HG02610 (cell line): Measurements from ENCODE around the gene FAM8A1.
"Not testable (repeated sequence)": the region's sequence is repeated elsewhere in the genome, so short reads cannot be mapped to it uniquely, and the experiment has no call there.

Source experiments
- ATAC-seq: cut with Tn5 transposase; IDR thresholded peaks from one replicate; pipeline ENCODE4 v1.9.1; 2021; ENCODE audit warnings: mild to moderate bottlenecking, moderate library complexity; ENCODE audit not compliant: unreplicated experiment

Gene FAM8A1, protein sequence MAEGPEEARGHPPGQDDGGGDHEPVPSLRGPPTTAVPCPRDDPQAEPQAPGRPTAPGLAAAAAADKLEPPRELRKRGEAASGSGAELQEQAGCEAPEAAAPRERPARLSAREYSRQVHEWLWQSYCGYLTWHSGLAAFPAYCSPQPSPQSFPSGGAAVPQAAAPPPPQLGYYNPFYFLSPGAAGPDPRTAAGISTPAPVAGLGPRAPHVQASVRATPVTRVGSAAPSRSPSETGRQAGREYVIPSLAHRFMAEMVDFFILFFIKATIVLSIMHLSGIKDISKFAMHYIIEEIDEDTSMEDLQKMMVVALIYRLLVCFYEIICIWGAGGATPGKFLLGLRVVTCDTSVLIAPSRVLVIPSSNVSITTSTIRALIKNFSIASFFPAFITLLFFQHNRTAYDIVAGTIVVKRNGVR

DNA sequence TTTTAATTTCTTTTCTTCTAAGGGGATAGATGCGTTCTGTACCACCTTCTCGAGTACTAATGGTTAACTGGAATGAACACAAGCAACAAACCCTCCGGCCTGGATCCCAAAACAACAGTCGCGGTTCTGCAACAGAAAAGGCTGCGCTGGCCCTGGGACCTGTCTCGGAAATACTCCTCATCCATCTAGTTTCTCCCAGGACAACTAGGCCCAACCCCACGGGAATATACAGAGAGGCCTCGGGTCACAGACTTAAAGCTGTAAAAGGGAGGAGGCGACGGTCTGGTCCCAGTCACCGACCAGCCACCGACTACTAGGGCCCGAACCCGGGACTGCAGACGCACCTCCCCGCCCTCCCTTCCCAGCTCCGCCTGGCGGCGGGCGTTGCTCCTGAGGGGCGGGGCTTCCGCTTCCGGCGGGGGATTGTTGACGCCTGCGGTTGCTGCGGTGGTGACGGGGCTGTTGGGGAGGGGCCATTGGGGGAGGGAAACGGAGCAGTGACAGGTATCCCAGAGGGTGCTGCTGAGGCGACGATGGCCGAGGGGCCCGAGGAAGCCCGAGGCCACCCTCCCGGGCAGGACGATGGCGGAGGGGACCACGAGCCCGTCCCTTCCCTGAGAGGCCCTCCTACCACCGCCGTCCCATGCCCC, at the start of gene FAM8A1:
Gene FAM8A1 (plus strand): TSS at position 426 of the 650 bp plus-strand sequence. CDS start 108 bp downstream, at position 534.
- peak; percentile 90 for ATAC-seq

DNA sequence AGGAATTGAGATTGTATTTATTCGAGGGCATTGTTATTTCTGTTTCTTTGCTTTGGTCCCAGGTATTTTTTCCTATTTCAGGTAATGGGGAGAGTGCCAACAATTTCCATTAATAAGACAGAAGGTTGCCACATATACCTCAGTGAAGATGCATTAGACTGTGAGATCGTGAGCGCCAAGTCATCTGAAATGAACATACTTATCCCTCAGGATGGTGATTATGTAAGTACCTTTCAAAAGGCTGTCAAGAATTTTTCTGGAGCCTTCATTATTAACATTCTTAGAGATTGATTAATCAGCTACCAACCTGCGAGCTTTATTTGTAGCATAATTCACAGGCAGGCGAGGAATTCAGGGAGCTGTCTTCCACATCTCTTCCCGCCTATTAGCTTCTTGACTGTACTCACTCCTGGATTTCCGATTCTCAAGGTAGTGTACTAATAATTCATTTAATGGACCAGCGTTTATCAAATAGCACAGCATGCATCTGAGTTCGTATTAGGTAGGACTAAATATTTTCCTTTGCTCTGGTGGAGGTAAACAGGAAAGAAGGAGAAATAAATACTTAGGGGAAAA, 48.6 kb upstream of the FAM8A1 start:
- no peak for ATAC-seq

DNA sequence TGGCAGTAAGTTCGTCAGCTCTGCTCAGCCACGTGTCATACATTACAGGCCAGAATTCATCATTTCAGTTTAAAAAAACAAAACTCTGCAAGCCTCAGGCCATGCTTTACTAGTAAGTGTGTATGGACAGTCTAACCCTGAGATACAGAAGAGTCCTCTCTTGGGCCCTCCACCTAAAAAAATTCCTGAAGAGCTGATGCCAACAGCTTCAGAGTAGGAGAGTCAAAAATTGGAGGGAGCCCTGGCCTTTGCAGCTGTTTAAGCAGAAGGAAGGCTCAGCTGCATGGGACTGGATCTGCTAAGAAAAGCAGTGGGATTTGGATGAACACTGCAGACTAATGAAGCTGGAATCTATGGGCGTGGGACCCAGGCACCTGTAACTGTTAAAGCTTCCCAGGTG, 47.2 kb upstream of the FAM8A1 start:
- ATAC-seq, result no peak

DNA sequence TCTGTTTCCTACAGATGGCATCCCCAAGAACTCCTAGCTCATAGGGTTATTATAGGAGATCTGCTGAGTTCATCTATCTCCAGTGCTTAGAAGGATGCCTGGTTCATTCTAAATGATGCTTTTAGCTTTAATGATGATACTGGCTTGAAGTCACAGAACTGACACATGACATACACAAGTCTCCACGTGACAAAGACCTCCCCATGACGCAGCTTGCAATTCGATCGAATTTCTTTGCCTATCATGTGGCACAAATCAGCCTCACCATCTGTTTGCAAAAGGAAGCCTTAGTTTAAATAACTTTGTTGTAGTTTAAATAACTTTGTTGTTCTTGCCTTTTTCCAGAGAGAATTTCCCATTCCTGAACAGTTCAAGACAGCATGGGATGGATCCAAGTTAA, 44.1 kb upstream of the FAM8A1 start:
- ATAC-seq, result no peak

DNA sequence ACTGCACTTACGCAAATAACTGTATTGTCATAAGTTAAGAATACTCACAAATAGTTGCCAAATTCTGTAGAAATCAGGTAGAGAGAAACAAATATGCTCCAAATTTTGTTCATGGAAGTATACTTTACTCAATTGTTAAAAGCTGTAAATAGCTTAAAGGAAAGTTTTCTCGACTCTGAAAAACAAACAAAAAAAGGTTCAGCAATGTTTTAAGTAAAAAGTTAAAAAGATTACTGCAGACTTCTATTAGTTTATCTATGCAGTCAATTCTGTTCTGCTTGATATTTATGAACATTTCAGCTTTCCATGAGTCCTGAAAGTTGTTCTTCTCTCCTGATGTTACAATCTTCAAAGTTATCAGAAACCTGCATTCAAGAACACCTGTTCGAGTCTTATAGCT, 37.5 kb upstream of the FAM8A1 start:
- ATAC-seq, result no peak

DNA sequence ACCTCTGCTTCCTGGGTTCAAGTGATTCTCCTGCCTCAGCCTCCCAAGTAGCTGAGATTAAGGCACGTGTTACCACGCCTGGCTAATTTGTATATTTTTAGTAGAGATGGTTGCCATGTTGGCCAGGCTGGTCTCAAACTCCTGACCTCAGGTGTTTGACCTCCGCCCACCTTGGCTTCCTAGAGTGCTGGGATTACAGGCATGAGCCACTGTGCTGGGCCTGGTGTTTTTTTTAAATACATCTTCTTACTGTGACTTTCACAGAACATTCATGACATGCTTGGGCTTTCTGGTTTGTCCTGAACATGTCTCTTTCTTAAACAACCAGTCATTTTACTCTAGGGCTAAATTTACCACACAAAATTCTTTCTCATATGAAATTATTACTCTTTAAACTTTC, 34.7 kb upstream of the FAM8A1 start:
- ATAC-seq, result no peak

DNA sequence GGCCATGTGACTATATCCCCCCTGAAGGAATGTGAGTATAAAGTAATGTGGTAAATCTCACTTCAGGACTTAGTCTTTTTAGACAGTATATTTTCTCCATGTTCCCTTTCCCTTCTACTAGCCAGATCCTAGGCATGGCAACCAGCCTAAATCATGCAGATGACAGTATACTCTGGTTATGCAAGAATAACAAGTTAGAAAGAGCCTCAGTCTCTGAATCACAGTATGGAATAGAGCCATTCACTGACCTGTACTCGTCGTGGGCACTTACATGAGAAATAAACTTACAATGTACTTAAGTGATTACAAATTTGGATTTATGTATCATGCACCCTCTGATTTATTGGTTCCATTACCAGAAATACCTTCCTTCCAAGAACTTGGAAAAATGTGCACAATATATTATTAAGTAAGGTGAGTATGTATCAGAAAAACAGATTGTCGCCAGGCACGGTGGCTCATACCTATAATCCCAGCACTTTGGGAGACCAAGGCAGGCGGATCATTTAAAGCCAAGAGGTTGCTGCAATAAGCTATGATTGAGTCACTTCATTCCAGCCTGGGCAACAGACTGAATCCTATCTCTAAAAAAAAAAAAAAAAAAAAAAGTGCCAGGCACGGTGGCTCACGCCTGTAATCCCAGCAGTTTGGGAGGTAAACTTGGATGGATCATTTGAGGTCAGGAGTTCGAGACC, 25.1 kb upstream of the FAM8A1 start:
- no peak for ATAC-seq

DNA sequence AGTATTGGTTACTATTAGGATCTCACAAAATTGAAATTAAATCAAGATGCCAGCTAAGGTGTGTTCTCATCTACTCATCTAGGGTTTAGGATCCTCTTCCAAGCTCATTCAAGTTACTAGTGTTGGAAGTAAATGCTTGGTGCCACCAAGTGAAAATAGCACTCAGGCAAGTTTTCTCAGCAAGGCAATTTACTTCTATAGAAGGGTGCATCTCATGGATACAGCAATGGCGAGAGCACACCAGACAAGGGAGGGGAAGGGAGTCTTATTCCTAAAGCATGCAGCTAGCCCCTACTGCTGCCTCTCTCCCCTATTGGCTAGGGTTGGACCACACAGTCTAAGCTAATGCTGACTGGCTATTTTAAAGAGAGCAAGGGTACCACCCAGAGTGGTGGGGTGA, 23.0 kb upstream of the FAM8A1 start:
- ATAC-seq, result no peak

DNA sequence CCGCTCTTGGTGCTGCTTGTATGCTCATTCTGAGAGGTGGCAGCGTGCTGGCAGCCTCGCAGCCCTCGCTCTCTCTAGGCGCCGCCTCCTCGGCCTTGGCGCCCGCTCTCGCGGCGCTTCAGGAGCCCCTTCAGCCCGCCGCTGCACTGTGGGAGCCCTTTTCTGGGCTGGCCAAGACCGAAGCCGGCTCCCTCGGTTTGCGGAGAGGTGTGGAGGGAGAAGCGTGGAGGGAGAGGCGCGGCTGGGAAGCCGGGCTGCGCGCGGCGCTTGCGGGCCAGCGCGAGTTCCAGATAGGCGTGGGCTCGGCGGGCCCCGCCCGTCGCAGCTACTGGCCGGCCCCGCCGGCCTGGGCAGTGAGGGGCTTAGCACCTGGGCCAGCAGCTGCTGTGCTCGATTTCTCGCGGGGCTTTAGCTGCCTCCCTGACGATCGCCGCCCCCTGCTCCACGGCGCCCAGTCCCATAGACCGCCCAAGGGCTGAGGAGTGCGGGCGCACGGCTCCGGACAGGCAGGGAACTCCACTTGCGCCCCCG, 19.5 kb upstream of the FAM8A1 start:
- ATAC-seq, result peak; percentile 81

DNA sequence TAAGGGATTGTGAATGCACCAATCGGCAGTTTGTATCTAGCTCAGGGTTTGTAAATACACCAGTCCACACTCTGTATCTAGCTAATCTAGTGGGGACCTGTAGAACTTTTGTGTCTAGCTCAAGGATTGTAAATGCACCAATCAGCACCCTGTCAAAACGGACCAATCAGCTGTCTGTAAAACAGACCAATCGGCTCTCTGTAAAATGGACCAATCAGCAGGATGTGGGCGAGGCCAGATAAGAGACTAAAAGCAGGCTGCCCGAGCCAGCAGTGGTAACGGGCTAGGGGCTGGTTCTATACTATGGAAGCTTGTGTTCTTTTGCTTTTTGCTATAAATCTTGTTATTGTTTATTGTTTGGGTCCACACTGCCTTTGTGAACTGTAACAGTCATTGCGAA, 18.8 kb upstream of the FAM8A1 start:
- not testable (repeated sequence) for ATAC-seq

DNA sequence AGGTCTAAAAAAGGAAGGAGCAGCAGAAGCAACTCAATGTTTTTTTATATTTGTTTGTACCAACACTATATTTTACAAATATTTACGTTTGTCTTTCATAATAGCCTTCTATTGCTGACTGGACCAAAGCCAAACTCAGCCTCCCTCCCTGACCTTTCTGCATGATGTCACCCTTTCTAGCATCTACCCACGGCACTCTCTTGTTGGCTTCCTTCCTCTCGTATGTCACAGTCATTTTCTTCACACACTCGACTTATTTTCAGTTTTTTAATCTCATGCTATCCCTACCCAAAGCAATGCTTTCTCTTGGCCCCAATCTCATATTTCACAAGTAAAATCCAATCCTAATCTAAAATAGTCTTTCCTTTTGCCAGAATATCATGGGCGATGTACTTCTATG, 16.3 kb upstream of the FAM8A1 start:
- ATAC-seq, result no peak

DNA sequence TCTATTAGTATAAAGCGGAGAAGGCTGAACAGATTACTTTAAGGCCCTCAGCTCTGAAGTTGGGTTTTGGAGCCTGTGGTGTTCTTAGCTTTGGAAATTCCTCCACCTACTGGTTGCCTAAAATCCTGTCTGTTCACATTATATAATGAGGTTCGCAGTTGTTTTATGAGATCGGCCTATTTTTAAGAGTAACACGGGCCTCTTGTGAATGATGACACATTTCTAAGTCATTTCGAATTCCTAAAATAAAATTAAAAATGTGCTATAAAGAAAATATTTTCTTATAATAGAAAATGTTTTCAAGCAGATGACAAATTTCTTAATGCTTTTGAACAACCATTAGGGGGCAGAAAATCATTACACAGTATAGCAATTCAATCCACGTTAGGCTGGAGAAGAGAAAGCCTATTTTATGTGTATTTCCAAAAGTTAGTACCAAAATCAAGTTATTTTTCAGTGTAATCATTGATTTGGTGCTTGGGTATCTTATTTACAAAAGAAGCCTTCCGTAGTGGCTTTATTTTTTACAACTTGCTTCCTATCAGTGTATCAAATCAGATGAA, 15.8 kb upstream of the FAM8A1 start:
- peak; percentile 42 for ATAC-seq

DNA sequence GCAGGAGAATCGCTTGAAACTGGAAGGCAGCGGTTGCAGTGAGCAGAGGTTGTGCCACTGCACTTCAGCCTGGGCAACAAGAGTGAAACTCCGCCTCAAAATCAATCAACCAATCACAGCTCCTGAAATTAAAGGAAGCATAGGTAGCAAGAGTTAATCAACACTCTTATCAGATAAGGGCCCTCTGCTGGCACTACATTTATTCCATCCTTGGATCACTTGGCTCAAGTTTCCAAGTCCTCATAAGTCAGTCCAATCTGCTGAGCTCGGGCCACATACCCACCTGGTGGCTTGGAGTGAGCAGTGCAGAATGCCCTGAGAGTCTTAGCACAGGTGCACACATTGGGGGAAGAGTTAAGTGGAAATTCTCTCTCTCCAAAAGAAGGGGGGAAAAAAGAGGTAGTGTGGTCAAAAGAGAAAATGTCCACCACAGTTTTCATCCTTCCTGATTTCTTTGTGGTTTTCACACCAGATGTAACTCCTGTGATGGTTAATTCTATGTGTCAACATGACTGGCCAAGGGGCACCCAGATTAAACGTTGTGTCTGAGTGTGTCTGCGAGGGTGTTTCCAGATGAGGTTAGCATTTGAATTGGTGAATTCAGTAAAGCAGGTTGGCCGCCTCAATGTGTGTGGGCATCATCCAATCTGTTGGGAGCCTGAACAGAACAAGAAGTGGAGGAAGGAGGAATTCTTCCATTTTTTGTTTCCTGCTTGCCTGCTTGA, 14.2 kb upstream of the FAM8A1 start:
- no peak for ATAC-seq

DNA sequence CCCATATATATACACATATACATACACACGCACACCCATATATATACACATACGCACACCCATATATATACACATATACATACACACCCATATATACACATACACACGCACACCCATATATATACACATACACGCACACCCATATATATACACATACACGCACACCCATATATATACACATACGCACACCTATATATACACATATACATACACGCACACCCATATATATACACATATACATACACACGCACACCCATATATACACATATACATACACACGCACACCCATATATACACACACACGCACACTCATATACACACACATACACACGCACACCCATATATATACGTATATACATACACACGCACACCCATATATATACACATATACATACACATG, 13.5 kb upstream of the FAM8A1 start:
- not testable (repeated sequence) for ATAC-seq

DNA sequence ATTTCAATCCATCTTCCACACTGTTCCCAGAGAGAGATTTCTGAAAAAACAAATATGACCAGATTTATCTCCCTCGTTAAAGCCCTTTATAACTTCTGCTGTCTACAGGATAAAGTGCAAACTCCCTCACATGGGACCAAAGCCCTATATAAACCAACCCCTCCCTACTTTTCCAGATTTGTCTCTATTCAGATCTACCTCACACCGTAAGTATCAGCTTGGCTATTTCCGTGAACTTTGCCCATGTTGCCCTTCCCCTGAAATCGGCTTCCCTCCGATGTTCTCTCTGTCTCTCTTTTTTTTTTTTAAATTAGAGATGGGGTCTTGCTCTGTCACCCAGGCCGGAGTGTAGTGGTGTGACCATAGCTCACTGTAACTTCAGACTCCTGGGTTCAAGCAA, 12.1 kb upstream of the FAM8A1 start:
- no peak for ATAC-seq

DNA sequence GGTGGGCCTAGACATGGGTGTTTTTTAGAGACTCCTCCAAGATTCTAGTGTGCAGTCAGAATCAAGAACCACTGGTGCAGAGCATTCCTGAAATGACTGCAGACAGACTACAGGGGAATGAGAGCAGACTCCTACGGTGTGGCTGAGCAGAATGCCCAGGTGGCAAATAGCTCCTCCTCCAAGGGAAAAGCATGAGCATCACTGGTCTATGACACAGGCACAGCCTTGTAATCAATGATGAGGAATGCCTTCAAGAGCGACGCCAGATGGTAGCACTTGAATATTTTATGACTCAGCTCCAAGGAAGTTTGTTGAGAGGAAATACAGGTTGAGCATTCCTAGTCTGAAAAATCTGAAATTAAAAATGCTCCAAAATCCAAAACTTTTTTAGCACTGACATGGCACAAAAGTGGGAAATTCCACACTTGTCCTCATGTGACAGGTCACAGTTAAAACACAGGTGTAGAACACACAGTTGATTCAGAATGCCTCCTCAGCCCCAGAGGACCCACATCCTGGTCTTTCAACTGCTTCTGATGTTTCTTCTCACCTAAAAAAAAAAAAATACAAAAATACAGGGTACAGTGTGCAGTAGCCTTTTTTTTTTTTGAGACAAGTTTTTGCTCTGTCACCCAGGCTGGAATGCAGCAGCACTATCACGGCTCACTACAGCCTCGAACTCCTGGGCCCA, 10.6 kb upstream of the FAM8A1 start:
- peak; percentile 79 for ATAC-seq

DNA sequence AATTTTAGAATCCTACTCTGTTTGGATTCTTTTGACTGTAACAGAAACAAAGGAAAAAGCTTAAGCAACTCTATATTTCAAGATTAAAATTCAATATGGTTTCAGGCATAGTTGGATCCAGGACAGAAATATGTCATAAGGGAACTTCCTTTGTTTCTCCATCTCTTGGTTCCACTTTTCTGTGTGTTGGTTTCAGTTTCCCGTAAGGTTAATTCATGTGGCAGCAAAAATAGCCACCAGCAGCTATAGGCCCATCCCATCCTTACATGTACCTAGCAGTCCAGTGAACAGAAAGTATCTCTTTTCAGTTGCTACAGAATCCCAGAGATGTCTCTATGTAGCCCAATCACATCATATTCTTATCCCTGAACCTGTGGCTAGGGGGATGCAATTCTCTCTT, 8.8 kb upstream of the FAM8A1 start:
- ATAC-seq, result no peak

DNA sequence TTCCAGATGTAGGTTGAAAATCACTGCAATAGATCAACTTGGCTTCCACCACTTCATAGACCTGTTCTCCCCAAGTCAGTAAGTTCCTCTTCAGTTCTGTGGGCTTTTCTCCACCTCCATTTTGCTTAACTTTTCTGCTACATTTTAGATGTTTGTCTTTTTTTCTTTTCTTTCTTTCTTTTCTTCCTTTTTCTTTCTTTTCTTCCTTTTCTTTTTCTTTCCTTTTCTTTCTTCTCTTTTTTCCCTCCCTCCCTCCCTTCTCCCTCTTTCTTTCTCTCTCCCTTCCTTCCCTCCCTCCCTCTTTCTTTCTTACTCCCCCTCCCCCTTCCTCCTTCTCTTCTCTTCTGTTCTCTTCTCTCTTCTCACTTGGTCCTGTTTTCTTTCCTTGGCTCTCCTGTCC, 6.9 kb upstream of the FAM8A1 start:
- no peak for ATAC-seq

DNA sequence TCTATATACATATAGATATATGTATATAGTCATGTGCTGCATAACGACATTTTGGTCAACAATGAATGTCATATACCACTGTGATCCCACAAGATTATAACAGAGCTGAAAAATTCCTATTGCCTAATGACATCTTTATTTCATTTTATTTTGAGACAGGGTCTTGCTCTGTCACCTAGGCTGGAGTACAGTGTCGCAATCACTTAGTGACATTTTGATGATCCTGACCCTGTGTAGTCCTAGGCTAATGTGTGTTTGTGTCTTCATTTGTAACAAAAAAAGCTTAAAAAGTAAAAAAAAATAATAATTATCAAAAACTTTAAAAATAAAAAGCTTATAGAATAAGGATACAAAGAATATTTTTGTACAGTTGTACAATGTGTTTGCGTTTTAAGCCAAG, 4.0 kb upstream of the FAM8A1 start:
- no peak for ATAC-seq
